Epidermal melanocyte (primary cell): ENCODE data around the gene C14orf132.

Experiments used
- DNase-seq: peaks from one replicate; pipeline ENCODE4 v3.0.0; 2011; ENCODE audit warnings: low spot score; ENCODE audit not compliant: insufficient read length

Gene C14orf132

GRCh38 chr14:96082420-96083300 lies 43.5 kb downstream of the C14orf132 start:
- no peak for DNase-seq

GRCh38 chr14:96083667-96084320 lies 44.6 kb downstream of the C14orf132 start:
- DNase-seq: no peak

DNA sequence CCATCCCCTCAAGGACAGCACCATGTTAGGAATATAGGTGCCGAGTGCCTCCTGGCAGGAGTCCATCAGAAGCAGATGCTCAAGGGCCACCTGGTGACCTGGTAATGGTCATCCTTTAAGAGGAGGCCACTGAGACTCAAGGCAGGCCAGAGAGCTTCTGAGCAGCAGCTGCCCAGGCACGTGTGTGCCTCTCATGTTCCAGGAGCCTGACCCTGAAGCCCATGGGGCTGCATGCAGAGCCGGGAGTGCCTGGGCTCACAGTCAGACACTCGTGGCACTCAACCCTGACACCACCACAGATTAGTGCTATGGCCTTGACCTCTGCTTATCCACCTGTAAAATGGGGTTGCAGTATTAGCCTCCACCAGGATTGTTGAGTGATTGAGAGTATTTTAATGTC lies 45.6 kb downstream of the C14orf132 start:
- DNase-seq: no peak

GRCh38 chr14:96085369-96085768 lies 46.2 kb downstream of the C14orf132 start:
- no peak for DNase-seq

- no peak for DNase-seq
Observed at GRCh38 chr14:96086032-96086431, 46.9 kb downstream of the C14orf132 start.

DNA sequence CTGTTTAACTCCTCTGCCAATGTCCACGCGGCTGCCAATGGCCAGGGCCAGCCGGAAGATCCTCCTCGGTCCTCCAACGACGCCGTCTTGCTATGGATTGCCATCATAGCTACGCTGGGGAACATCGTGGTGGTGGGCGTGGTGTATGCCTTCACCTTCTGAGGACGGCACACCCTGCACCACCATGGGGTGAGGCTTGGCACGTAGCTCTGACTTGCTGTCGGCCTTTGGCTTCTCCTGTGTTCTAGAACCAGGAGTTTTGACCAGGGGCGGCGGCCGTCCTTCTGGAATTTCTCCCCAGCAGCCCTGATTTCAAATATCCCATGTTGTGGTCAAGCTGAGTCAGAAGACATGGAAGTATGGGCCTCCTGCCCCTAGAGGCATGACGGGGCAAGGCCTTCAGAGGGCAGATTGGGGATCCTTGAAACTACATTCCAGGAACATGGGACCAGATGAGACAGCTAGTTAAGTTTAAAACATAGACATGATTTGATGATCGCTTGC lies 47.5 kb downstream of the C14orf132 start:
- DNase-seq: no peak

DNA sequence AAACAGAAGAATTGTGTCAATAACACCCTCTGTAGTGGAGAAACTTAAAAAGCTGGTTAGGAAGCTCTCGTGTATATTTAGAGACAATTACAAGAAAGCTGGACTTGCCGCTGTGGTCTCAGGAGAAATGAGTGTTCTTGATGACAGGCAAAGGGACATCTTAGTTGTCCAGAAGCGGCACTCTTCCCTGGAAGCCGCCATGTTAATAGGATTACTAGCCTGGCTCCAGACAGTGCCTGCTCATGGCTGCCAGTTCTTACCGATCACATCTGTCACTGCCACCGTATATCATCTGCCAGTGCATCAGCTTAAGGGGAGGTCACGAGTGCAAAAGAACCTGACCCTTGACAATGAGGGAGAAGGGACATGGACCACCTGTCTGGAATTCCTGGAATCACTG lies 48.9 kb downstream of the C14orf132 start:
- no peak for DNase-seq

GRCh38 chr14:96088481-96088880 lies 49.3 kb downstream of the C14orf132 start:
- no peak for DNase-seq

- DNase-seq: no peak
Observed at GRCh38 chr14:96088911-96089310, 49.7 kb downstream of the C14orf132 start.

GRCh38 chr14:96089401-96089800 lies 50.2 kb downstream of the C14orf132 start:
- DNase-seq: no peak

GRCh38 chr14:96090441-96091148 lies 51.4 kb downstream of the C14orf132 start:
- no peak for DNase-seq

DNA sequence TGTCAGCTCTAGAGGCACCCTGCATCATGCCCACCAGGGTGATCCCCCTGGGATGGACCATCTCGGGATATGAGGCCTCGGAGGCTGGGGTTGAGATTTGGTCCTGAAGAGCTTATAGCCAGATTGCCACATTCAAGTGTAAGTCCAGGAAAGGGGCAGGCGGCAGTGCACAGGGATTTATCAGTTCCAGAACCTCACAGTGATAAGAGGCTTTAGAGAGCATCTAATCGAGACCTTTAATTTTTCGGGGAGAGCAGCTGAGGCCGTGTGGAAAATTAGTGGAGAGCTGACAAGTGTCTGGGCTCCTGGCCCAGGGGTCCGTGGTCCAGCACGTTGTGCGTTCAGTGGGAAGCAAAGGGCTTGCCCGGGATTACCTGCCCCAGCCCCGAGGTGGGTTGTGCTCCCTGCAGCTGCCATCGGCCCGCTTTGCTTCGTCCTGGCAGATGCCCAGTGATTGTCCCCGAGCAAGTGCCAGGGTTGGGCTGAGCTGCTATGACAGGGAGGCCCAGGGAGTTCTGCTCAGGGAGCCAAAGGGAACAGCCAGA lies 52.1 kb downstream of the C14orf132 start:
- DNase-seq: no peak

GRCh38 chr14:96091941-96092411 lies 52.8 kb downstream of the C14orf132 start:
- DNase-seq: no peak

DNA sequence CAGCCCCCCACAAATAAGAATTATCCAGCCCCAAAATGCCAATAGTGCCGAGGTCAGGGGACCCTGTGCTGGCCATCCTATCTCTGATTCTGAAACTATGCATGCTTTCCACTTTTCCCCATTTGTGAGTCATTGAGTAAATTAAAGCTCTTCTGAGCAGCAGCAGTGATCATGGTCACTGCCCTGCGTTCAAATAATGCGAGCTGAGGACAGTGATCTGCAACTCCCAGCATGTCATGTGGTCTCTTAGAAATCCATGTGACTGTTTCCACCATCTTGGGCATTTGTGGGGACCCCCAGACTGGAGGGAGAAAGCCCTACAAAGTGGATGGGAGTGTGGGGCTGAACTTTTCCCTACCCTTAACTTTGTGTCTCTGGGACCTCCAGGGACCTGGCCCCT lies 53.8 kb downstream of the C14orf132 start:
- no peak for DNase-seq

GRCh38 chr14:96094211-96094610 lies 55.0 kb downstream of the C14orf132 start:
- no peak for DNase-seq

- DNase-seq: no peak
Observed at GRCh38 chr14:96094656-96095055, 55.5 kb downstream of the C14orf132 start.

GRCh38 chr14:96095058-96095457 lies 55.9 kb downstream of the C14orf132 start:
- DNase-seq: no peak

DNA sequence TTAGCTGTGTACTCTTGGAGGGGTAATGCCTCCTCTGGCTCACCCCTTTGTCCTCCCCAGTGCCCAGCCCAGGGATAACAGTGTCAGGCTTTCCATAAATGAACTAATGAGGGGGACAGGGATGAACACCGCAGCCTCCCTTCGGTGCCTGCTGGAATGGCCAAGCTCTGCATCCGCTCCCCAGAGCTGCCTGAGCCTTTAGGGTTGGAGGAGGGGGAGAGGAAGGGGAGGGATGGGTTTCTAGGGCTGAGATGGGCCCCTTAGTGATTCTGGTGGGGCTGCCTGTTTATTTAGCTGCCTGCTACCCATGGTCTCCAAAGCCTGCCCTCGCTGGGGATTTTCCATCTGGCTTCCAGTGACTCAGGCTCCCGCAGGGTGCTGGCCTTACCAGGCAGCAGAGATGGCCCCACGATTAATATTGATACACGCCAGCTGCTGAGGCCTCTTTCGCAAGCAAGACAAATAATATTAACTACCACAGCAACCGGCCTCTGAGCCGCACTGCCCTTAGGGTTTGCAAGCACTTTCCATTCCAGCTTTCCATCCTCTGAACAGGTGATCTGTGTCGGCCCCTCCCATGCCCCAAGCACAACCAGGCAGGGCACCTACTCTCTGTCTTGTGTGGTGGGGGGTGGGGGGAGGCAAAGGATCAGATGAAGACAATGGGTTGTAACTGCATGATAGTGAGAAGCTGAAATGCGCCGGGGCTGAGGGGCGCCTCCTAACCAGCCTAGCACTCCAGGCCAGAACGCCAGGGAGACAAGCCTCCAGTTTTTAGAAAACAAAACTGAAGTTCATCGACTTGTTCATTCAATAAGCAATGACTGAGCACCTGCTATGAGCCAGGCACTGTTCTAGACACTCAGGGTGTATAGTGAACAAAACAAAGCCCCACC lies 56.7 kb downstream of the C14orf132 start:
- peak; percentile 28 for DNase-seq

GRCh38 chr14:96096639-96097610 lies 57.8 kb downstream of the C14orf132 start:
- DNase-seq: no peak
